ENCODE data around the gene FLACC1.
"Not testable (repeated sequence)": the region's sequence is repeated elsewhere in the genome, so short reads cannot be mapped to it uniquely, and the experiment has no call there.

FLACC1 gene

DNA sequence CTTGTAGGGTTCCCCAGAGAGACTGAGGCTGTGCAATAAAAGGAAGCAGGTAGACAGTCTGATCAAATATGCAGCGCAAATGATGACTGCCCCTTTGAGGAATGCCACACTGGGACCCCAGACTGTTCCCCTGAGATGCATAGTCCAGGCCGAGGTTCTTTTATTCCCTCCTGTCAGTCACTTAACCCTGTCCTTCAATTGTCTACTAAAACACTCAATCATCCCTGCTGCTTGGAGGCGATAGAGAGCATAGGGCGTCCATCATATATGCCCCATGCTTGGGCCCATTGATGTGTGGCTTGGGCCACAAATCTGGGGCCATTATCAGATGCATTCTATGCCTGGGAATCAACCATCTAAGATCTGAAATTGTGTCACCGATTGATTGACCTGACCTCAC is 112.3 kb downstream of the FLACC1 start:
- Histone ChIP-seq H3K27me3 (ENCODE audit: control insufficient read depth, insufficient read depth, low read length) (no peaks in the 10 kb centered on the region), H3K4me3 (ENCODE audit: low read length) (no peak overlapping the region), H3K36me3 (ENCODE audit: insufficient read depth, low read length) (no peaks in the 10 kb centered on the region), H3K9me3 (replicated peaks; ENCODE audit: low read length) (no peaks in the 10 kb centered on the region), H3K4me1 (ENCODE audit: control insufficient read depth, insufficient read depth, low read length) (no peaks in the 10 kb centered on the region), H3K9ac (ENCODE audit: low read depth, low read length) (no peak overlapping the region), H3K4me2 (ENCODE audit: low read length) (no peak overlapping the region)

DNA sequence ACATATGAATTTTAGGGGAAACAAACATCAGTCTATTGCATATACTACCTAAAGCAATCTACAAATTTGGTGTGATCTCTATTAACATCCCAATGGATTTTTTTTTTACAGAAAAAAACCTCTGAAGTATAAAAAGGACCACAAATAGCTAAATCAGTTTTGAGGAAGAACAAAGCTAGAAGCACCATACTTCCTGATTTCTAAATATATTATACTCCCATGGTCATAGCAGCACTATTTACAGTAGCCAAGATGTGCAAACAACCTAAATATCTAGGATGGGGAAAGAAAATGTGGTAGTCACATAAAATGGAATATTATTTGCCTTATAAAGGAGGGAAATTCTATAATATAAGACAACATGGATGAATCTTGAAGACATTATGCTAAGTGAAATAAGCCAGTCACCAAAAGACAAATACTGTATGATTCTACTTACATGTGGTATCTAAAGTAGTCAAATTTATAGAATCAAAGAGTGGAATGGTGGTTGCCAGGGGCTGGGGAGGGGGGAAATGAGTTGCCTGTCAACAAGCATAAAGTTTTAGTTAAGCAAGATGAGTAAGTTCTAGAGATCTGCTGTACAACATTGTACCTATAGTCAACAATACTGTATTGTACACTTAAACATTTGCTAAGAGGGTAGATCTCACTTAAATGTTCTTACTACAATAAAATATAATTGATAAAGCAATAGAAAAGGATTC is 114.4 kb downstream of the FLACC1 start:
- H3K9ac ChIP-seq (ENCODE audit: low read depth, low read length), result no peak overlapping the region
- no peaks in the 10 kb centered on the region for H3K9me3 ChIP-seq (replicated peaks; ENCODE audit: low read length)
- no peak overlapping the region for H3K4me2 ChIP-seq (ENCODE audit: low read length)
- H3K36me3 ChIP-seq (ENCODE audit: insufficient read depth, low read length), result no peaks in the 10 kb centered on the region
- H3K4me1 ChIP-seq (ENCODE audit: control insufficient read depth, insufficient read depth, low read length), result no peaks in the 10 kb centered on the region
- no peaks in the 10 kb centered on the region for H3K27me3 ChIP-seq (ENCODE audit: control insufficient read depth, insufficient read depth, low read length)
- H3K4me3 ChIP-seq (ENCODE audit: low read length), result no peak overlapping the region

DNA sequence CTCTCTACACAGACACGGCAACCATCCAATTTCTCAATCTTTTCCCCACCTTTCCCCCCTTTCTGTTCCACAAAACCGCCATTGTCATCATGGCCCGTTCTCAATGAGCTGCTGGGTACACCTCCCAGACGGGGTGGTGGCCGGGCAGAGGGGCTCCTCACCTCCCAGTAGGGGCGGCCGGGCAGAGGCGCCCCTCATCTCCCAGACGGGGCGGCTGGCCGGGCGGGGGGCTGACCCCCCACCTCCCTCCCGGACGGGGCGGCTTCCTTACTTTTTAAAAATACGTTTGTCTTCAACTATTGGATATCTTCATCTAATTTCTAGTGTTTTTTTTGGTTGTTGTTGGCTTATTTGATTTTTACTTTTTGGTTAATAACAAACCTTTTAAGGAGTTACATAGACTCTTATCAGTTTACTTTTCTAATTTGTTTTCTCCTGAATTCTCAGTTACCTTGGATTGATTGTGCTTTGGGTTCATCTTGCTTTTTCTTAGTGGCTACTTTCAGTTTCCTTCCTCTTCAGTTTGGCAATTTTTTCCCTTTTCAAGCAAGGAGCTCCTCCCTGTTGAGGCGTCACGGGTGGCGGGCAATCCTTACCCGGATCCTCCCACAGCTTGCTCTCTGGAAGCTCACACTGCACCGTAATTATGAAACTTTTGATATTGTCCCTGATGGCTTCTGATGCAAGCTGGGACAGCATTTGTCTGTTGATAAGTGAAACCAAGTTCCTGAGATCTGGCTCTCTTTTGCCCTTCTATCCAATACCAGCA is 117.8 kb downstream of the FLACC1 start:
- H3K4me1 ChIP-seq (ENCODE audit: control insufficient read depth, insufficient read depth, low read length), result not testable (repeated sequence)

More for the DNA sequence above, 117.8 kb downstream of the FLACC1 start:
- not testable (repeated sequence) for H3K36me3 ChIP-seq (ENCODE audit: insufficient read depth, low read length); H3K4me2 ChIP-seq (ENCODE audit: low read length); H3K9me3 ChIP-seq (replicated peaks; ENCODE audit: low read length); H3K27me3 ChIP-seq (ENCODE audit: control insufficient read depth, insufficient read depth, low read length); H3K9ac ChIP-seq (ENCODE audit: low read depth, low read length); H3K4me3 ChIP-seq (ENCODE audit: low read length)
